HFF-Myc (cell line): ENCODE results near the gene CORT.

Experiments used
- DNase-seq: peaks from one replicate; pipeline ENCODE4 v3.0.0-alpha.2; 2011; ENCODE audit warnings: low read depth; ENCODE audit errors: extremely low read depth
- H3K4me3 ChIP-seq: replicated peaks from 2 replicates; pipeline ENCODE4 v1.5.1; 2011; ENCODE audit warnings: low read depth, mild to moderate bottlenecking, control low read depth, low read length
- CTCF ChIP-seq: IDR thresholded peaks from 2 replicates; pipeline ENCODE4 v1.5.1; 2012; ENCODE audit warnings: mild to moderate bottlenecking, low read depth, low read length, control low read depth; ENCODE audit errors: missing control alignments

Gene CORT

GRCh38 chr1:10474613-10475507, 25.0 kb downstream of the CORT start, which contains the start of gene PEX14:
PEX14 (plus strand) TSS chr1:10474950; CDS start chr1:10474967, 17 bp downstream.
- no peak for TF ChIP-seq CTCF
- DNase-seq: peak; percentile 66
- peak within 1 kb of the TSS; percentile 93 for H3K4me3 ChIP-seq

GRCh38 chr1:10475510-10475909, 25.7 kb downstream of the CORT start:
- no peak for DNase-seq
- peak overlapping the region; percentile 93 for H3K4me3 ChIP-seq
- TF ChIP-seq CTCF: no peak

GRCh38 chr1:10479296-10479695, 29.5 kb downstream of the CORT start:
- H3K4me3 ChIP-seq: no peak overlapping the region
- no peak for DNase-seq
- no peak for TF ChIP-seq CTCF

- TF ChIP-seq CTCF: no peak
- DNase-seq: no peak
- H3K4me3 ChIP-seq: no peak overlapping the region
Observed at GRCh38 chr1:10480614-10481013, 30.8 kb downstream of the CORT start.

GRCh38 chr1:10484521-10484920, 34.7 kb downstream of the CORT start:
- no peak overlapping the region for H3K4me3 ChIP-seq
- no peak for TF ChIP-seq CTCF
- no peak for DNase-seq

GRCh38 chr1:10489291-10490055, 39.6 kb downstream of the CORT start:
- no peak overlapping the region for H3K4me3 ChIP-seq
- DNase-seq: no peak
- no peak for TF ChIP-seq CTCF
